GM12891 (cell line): ENCODE measurements around the gene HEPACAM2.

Experiments used
- POLR2A ChIP-seq: IDR thresholded peaks from 2 replicates; pipeline ENCODE4 v1.6.1; 2011; ENCODE audit warnings: low read depth, low read length, control low read depth
- POLR2AphosphoS5 ChIP-seq: IDR thresholded peaks from 2 replicates; pipeline ENCODE4 v1.6.1; 2011; ENCODE audit warnings: low read depth, low read length, control low read depth

DNA sequence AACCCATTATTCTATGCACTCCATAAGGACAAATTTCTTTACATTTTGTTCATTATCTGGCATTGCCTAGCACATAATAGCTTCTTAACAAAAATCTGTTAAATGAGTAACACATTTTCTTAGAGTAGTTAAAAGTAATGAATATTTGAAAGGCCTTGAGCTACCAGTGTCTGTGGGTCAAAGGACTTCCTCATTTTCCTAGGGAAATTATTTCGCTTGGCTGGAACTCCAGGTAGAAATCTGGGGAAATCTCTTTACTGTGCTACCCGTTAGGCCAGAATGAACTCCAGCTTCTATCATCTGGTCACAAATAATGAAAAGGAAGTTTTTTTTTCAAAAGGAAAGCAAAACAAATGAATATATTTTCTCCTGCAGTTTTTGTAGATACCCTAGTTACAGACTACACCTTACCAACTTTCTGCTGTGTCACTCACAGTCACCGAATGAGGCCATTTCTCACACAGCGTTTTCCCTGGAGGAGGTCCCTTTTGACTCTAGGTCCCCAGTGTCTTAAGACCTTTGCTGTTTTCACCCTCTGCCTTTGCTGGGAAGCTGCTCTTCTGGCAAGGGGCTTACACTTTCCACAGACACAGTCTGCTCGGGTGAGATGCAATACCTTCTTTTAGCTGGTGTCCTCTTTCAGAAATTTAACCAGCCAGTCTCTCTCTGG is 79.7 kb downstream of the HEPACAM2 start:
- no peak for TF ChIP-seq POLR2AphosphoS5
- TF ChIP-seq POLR2A, result no peak
